Measurements from ENCODE around the gene ERC1. TPM values are rescaled to one million over a fixed set of nuclear protein-coding genes. Genes with fewer than 3 reads are reported as not detected.

ERC1 gene
- total and polyA plus RNA-seq, 2 donors (not counting 3 experiments of a cell fraction or from before 2014, with no cell fraction given), result 11.7 to 66.1 TPM

- TF ChIP-seq MAX (IDR thresholded peaks at IDR 0.05; ENCODE audit: insufficient read depth, insufficient read length), result no peak
- no peak for TF ChIP-seq MYC (IDR thresholded peaks at IDR 0.05; ENCODE audit: low read depth, low read length)
- TF ChIP-seq EZH2 (IDR thresholded peaks at IDR 0.05; ENCODE audit: borderline replicate concordance, low read depth, low read length, severe bottlenecking), result no peak
- H3K27ac ChIP-seq (ENCODE audit: insufficient read depth, low read depth, low read length), result no peak overlapping the region
- no peaks in the 10 kb centered on the region for H3K36me3 ChIP-seq (ENCODE audit: control insufficient read depth in 2 of 2, extremely low read depth in 1 of 2, insufficient read depth in 2 of 2, low read length in 2 of 2)
- H2AFZ ChIP-seq (ENCODE audit: low read depth, low read length), result no peak overlapping the region
- H3K9ac ChIP-seq (replicated peaks; ENCODE audit: extremely low read depth, insufficient read depth, low read length), result no peak overlapping the region
- ChIA-PET CTCF (interaction anchor here (0.7 to 1.2 kb wide), 2 partner anchors 11 to 405 kb away, joined by 3 to 4 read pairs; no protein-coding TSS in a partner anchor), POLR2A (interaction anchor here (0.6 kb wide), 1 partner anchor 814 kb away, joined by 4 read pairs; no protein-coding TSS in a partner anchor)
- H3K79me2 ChIP-seq (ENCODE audit: control insufficient read depth, insufficient read depth, low read length), result no peaks in the 10 kb centered on the region
- H3K4me2 ChIP-seq (ENCODE audit: insufficient read depth, low read length), result no peak overlapping the region
- DNase-seq (ENCODE audit: low read depth, low spot score) (no peak), FAIRE-seq (no peak)
- H3K9me1 ChIP-seq (replicated peaks; ENCODE audit: control insufficient read depth, extremely low read depth, insufficient read depth, low read length), result no peaks in the 10 kb centered on the region
- peaks cover 18 to 25% of the 10 kb centered on the region in 2 experiments for H3K27me3 ChIP-seq (ENCODE audit: control insufficient read depth in 2 of 2, insufficient read depth in 2 of 2, low read length in 2 of 2)
- H3K9me3 ChIP-seq (replicated peaks; ENCODE audit: control insufficient read depth, insufficient read depth, low read length), result no peaks in the 10 kb centered on the region
- no peaks in the 10 kb centered on the region for H3K4me1 ChIP-seq (ENCODE audit: control insufficient read depth, extremely low read depth, insufficient read depth, low read length)
- no peak overlapping the region for H3K4me3 ChIP-seq (replicated peaks in 1 of 3; ENCODE audit: insufficient read depth in 1 of 3, low read depth in 1 of 3, low read length in 3 of 3)
- H4K20me1 ChIP-seq (replicated peaks; ENCODE audit: control insufficient read depth, extremely low read depth, insufficient read depth, low read length), result no peaks in the 10 kb centered on the region
- no TSS peak for BruUV-seq (replicated peaks)
- dilution Hi-C loops (cut with MboI; ENCODE audit: extremely low pct_ligation_motif_present, low sequenced_read_pairs) (no loop called here), intact Hi-C loops (cut with micrococcal nuclease) (no loop called here)
Observed at GRCh38 chr12:1523558-1524050, 532.6 kb downstream of the ERC1 start.

DNA sequence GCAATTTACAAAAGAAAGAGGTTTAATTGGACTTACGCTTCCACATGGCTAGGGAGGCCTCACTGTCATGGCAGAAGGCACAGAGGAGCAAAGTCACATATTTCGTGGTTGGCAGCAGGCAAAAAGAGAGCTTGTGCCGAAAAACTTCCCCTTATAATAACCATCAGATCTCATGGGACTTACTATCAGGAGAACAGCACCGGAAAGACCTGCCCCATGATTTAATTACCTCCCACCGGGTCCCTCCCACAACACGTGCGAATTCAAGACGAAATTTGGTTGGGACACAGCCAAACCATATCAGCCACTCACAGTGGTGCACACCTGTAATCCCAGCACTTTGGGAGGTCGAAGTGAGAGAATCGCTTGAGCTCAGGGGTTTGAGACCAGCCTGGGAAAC is 534.8 kb downstream of the ERC1 start:
- intact Hi-C loops (cut with micrococcal nuclease), result no loop called here
- no peak for FAIRE-seq

More for the DNA sequence above, 534.8 kb downstream of the ERC1 start:
- no TSS peak for BruUV-seq (replicated peaks)
- H3K9ac ChIP-seq (replicated peaks; ENCODE audit: extremely low read depth, insufficient read depth, low read length), result no peak overlapping the region
- no peak for DNase-seq (ENCODE audit: low read depth, low spot score)
- no peaks in the 10 kb centered on the region for H3K4me1 ChIP-seq (ENCODE audit: control insufficient read depth, extremely low read depth, insufficient read depth, low read length)
- dilution Hi-C loops (cut with MboI; ENCODE audit: extremely low pct_ligation_motif_present, low sequenced_read_pairs), result no loop called here
- H3K27ac ChIP-seq (ENCODE audit: insufficient read depth, low read depth, low read length), result no peak overlapping the region
- H4K20me1 ChIP-seq (replicated peaks; ENCODE audit: control insufficient read depth, extremely low read depth, insufficient read depth, low read length), result no peaks in the 10 kb centered on the region
- H2AFZ ChIP-seq (ENCODE audit: low read depth, low read length), result no peak overlapping the region
- H3K9me1 ChIP-seq (replicated peaks; ENCODE audit: control insufficient read depth, extremely low read depth, insufficient read depth, low read length), result no peaks in the 10 kb centered on the region
- TF ChIP-seq MAX (IDR thresholded peaks at IDR 0.05; ENCODE audit: insufficient read depth, insufficient read length), result no peak
- no peak for TF ChIP-seq JUN (IDR thresholded peaks at IDR 0.05; ENCODE audit: borderline replicate concordance, insufficient read depth, insufficient read length, low read depth)
- no peak for TF ChIP-seq POLR2AphosphoS5 (IDR thresholded peaks at IDR 0.05; ENCODE audit: insufficient read depth, low read depth, low read length)
- TF ChIP-seq FOS (IDR thresholded peaks at IDR 0.05; ENCODE audit: borderline replicate concordance, insufficient read depth, low read length), result no peak
- no peak for TF ChIP-seq EZH2 (IDR thresholded peaks at IDR 0.05; ENCODE audit: borderline replicate concordance, low read depth, low read length, severe bottlenecking)
- no peak for TF ChIP-seq GATA2 (IDR thresholded peaks at IDR 0.05; ENCODE audit: insufficient read depth, insufficient read length, low read depth, low read length)
- TF ChIP-seq CTCF (IDR thresholded peaks at IDR 0.05; ENCODE audit: extremely low read depth in 1 of 2, insufficient read depth in 1 of 2, low read depth in 1 of 2, low read length in 2 of 2), result no peak
- TF ChIP-seq POLR2A (IDR thresholded peaks at IDR 0.05; ENCODE audit: low read depth, low read length), result no peak
- TF ChIP-seq MYC (IDR thresholded peaks at IDR 0.05; ENCODE audit: low read depth, low read length), result no peak
- no peak overlapping the region for H3K4me3 ChIP-seq (replicated peaks in 1 of 3; ENCODE audit: insufficient read depth in 1 of 3, low read depth in 1 of 3, low read length in 3 of 3)
- H3K27me3 ChIP-seq (ENCODE audit: control insufficient read depth in 2 of 2, insufficient read depth in 2 of 2, low read length in 2 of 2), result peaks cover 34 to 36% of the 10 kb centered on the region in 2 experiments
- H3K4me2 ChIP-seq (ENCODE audit: insufficient read depth, low read length), result no peak overlapping the region
- CTCF ChIA-PET, result interaction anchor here (0.7 to 3.3 kb wide), 3 partner anchors 21 to 408 kb away, joined by 3 to 22 read pairs (median 4); no protein-coding TSS in a partner anchor
- no peaks in the 10 kb centered on the region for H3K9me3 ChIP-seq (replicated peaks; ENCODE audit: control insufficient read depth, insufficient read depth, low read length)
- no peaks in the 10 kb centered on the region for H3K36me3 ChIP-seq (ENCODE audit: control insufficient read depth in 2 of 2, extremely low read depth in 1 of 2, insufficient read depth in 2 of 2, low read length in 2 of 2)
- POLR2A ChIA-PET, result no interaction called here
- H3K79me2 ChIP-seq (ENCODE audit: control insufficient read depth, insufficient read depth, low read length), result no peaks in the 10 kb centered on the region
